HCT116 (cell line): ENCODE measurements around the gene MCAM. TPM values are rescaled to one million over a fixed set of nuclear protein-coding genes. Genes with fewer than 3 reads are reported as not detected.

ENCODE experiments used
- ATAC-seq: fragments of 200-7000 bp; cut with Tn5 transposase; 2 replicates; pipeline ENCODE4 v1.9.1; 2020; ENCODE audit warnings: mild to moderate bottlenecking, moderate library complexity
- BruUV-seq: library from RNA; stranded (reverse); fragments of 400-500 nt; replicated peaks from 2 replicates; lab custom pipeline; 2021; lab: Mats Ljungman, UMichigan
- CTCF ChIA-PET: fragments of 300-600 bp; sonication (Branson Sonifier 250); formaldehyde crosslinking; loops from one replicate; lab custom pipeline; 2021; ENCODE audit warnings: antibody characterized with exemption; lab: Charles Lee
- POLR2A ChIA-PET: fragments of 300-600, 350-600 bp; sonication (Branson Sonifier 250); formaldehyde crosslinking; loops from one replicate; lab custom pipeline; 2021; ENCODE audit warnings: antibody characterized with exemption; lab: Charles Lee
- RAD21 ChIA-PET, 2 experiments: fragments of 300-600 bp; sonication (Branson Sonifier 250); formaldehyde crosslinking; loops; one replicate each; lab custom pipeline; 2023; ENCODE audit warnings: low total read pairs in 2 of 2; ENCODE audit not compliant: uncharacterized antibody in 2 of 2, unreplicated experiment in 2 of 2, low non-redundant PET in 1 of 2; lab: Charles Lee
- DNase-seq: peaks from one replicate; pipeline ENCODE4 v3.0.0-alpha.2; 2010; ENCODE audit warnings: low read depth, low spot score
- H2AFZ ChIP-seq: fragments of 200-600 bp; shearing (Covaris generic), sonication (generic); 2 replicates; pipeline ENCODE4 v1.6.1; 2017; ENCODE audit warnings: low read depth, mixed run types, mixed read lengths, antibody characterized with exemption, low read length; ENCODE audit not compliant: poor library complexity, severe bottlenecking
- H3K27ac ChIP-seq: 2 replicates; pipeline ENCODE4 v1.5.1; 2012; ENCODE audit warnings: low read depth, low read length
- H3K27me3 ChIP-seq: fragments of 200-600 bp; sonication (generic); 2 replicates; pipeline ENCODE4 v1.6.1; 2016; ENCODE audit warnings: mixed run types, low read length, mixed read lengths; ENCODE audit not compliant: insufficient read depth
- H3K36me3 ChIP-seq, 2 experiments: fragments of 200-500 bp in 1 of 2; fragments of 200-600 bp in 1 of 2; sonication (Bioruptor generic) in 1 of 2; sonication (generic) in 1 of 2; 2 replicates each; pipeline versions ENCODE4 v1.5.1 to v1.6.1; 2014 to 2016; ENCODE audit warnings: low read length in 2 of 2, inconsistent platforms in 1 of 2, mixed read lengths in 1 of 2, mixed run types in 1 of 2; ENCODE audit not compliant: insufficient read depth in 2 of 2, control insufficient read depth in 1 of 2
- H3K4me1 ChIP-seq, 2 experiments: fragments of 200-600 bp in 1 of 2; sonication (generic) in 1 of 2; 2 replicates each; pipeline versions ENCODE4 v1.5.1 to v1.6.1; 2012 to 2017; ENCODE audit warnings: low read length in 2 of 2, inconsistent platforms in 1 of 2, mild to moderate bottlenecking in 1 of 2, mixed read lengths in 1 of 2, mixed run types in 1 of 2, moderate library complexity in 1 of 2; ENCODE audit not compliant: insufficient read depth in 2 of 2, control insufficient read depth in 1 of 2
- H3K4me2 ChIP-seq: fragments of 200-600 bp; sonication (generic); 2 replicates; pipeline ENCODE4 v1.6.1; 2017; ENCODE audit warnings: mixed run types, low read length, mixed read lengths
- H3K4me3 ChIP-seq, 2 experiments: fragments of 200-600 bp in 1 of 2; sonication (generic) in 1 of 2; replicated peaks in 1 of 2; 2 replicates each; pipeline ENCODE4 v1.5.1; 2011 to 2016; ENCODE audit warnings: low read length in 2 of 2, control low read depth in 1 of 2, low read depth in 1 of 2, mild to moderate bottlenecking in 1 of 2, mixed read lengths in 1 of 2, mixed run types in 1 of 2
- H3K79me2 ChIP-seq: fragments of 200-600 bp; sonication (generic); 2 replicates; pipeline ENCODE4 v1.6.1; 2017; ENCODE audit warnings: mild to moderate bottlenecking, mixed run types, low read length, moderate library complexity, mixed read lengths; ENCODE audit not compliant: insufficient read depth
- H3K9ac ChIP-seq: fragments of 200-600 bp; sonication (generic); 2 replicates; pipeline ENCODE4 v1.6.1; 2016; ENCODE audit warnings: low read length, mixed read lengths
- H3K9me2 ChIP-seq: fragments of 200-600 bp; sonication (generic), shearing (Covaris generic); 2 replicates; pipeline ENCODE4 v1.6.1; 2017; ENCODE audit warnings: mixed run types, mild to moderate bottlenecking, moderate library complexity; ENCODE audit not compliant: insufficient read depth
- H3K9me3 ChIP-seq, 2 experiments: fragments of 200-500 bp in 1 of 2; fragments of 200-600 bp in 1 of 2; sonication (Bioruptor generic) in 1 of 2; sonication (generic) in 1 of 2; 2 replicates each; pipeline ENCODE4 v1.6.1; 2014 to 2017; ENCODE audit warnings: low read length in 2 of 2, mixed read lengths in 2 of 2, inconsistent platforms in 1 of 2, low read depth in 1 of 2, mild to moderate bottlenecking in 1 of 2, mixed run types in 1 of 2, moderate library complexity in 1 of 2; ENCODE audit not compliant: control insufficient read depth in 1 of 2, insufficient read depth in 1 of 2
- H4K20me1 ChIP-seq: fragments of 200-600 bp; sonication (generic), shearing (Covaris generic); 2 replicates; pipeline ENCODE4 v1.6.1; 2017; ENCODE audit warnings: mixed run types, mild to moderate bottlenecking, moderate library complexity; ENCODE audit not compliant: insufficient read depth
- ATF3 ChIP-seq: IDR thresholded peaks from 2 replicates; pipeline ENCODE4 v1.6.1; 2012
- CBX3 ChIP-seq: IDR thresholded peaks from 2 replicates; pipeline ENCODE4 v1.6.1; 2012; ENCODE audit warnings: low read depth
- CEBPB ChIP-seq: IDR thresholded peaks from 2 replicates; pipeline ENCODE4 v1.6.1; 2012; ENCODE audit warnings: low read depth
- EGR1 ChIP-seq: IDR thresholded peaks from 2 replicates; pipeline ENCODE4 v1.6.1; 2012; ENCODE audit warnings: low read depth
- FOSL1 ChIP-seq: IDR thresholded peaks from 2 replicates; pipeline ENCODE4 v1.6.1; 2012; ENCODE audit warnings: low read depth
- JUND ChIP-seq: IDR thresholded peaks from 2 replicates; pipeline ENCODE4 v1.6.1; 2012
- RAD21 ChIP-seq: IDR thresholded peaks from 2 replicates; pipeline ENCODE4 v1.6.1; 2012; ENCODE audit warnings: low read depth, mild to moderate bottlenecking
- SIN3A ChIP-seq: IDR thresholded peaks from 2 replicates; pipeline ENCODE4 v1.6.1; 2012; ENCODE audit warnings: low read depth
- SRF ChIP-seq: IDR thresholded peaks from 2 replicates; pipeline ENCODE4 v1.6.1; 2012; ENCODE audit warnings: low read depth
- intact Hi-C: fragments of 100-400 bp; cut with micrococcal nuclease; formaldehyde crosslinking; loops from 2 replicates; pipeline ENCODE4 v1.10.0; 2022
- total RNA-seq: library from RNA; stranded (reverse); gene quantifications from one replicate; pipeline ENCODE4 v1.2.1, GENCODE V29; 2021; ENCODE audit not compliant: unreplicated experiment
- TF ChIP-seq, protein P1 (sequence below): IDR thresholded peaks from 2 replicates; pipeline ENCODE4 v1.6.1; 2011; ENCODE audit warnings: mild to moderate bottlenecking, low read length, moderate library complexity; ENCODE audit not compliant: insufficient replicate concordance; ENCODE audit errors: extremely low read depth

Gene MCAM
- total RNA-seq, 1 experiment from 2014 or later: 17.4 TPM

GRCh38 chr11:119342023-119342300 is 25.0 kb upstream of the MCAM start:
- H3K79me2 ChIP-seq: peaks cover 4% of the 10 kb centered on the region
- no peaks in the 10 kb centered on the region for H4K20me1 ChIP-seq
- peaks cover 0 to 34% of the 10 kb centered on the region in 2 experiments; a peak in 3 of 4 replicates for H3K4me1 ChIP-seq
- no peak overlapping the region for H2AFZ ChIP-seq
- H3K4me2 ChIP-seq: no peak overlapping the region
- ChIA-PET RAD21 (no interaction called here), CTCF (interaction anchor here (1.6 kb wide), 1 partner anchor 14 kb away, joined by 10 read pairs; no protein-coding TSS in a partner anchor), POLR2A (no interaction called here)
- H3K4me3 ChIP-seq: no peak overlapping the region
- H3K9ac ChIP-seq: no peak overlapping the region
- H3K27me3 ChIP-seq: no peaks in the 10 kb centered on the region
- no peaks in the 10 kb centered on the region for H3K9me3 ChIP-seq
- DNase-seq (no peak), ATAC-seq (no peak)
- no peaks in the 10 kb centered on the region for H3K9me2 ChIP-seq
- no peak overlapping the region for H3K27ac ChIP-seq
- intact Hi-C loops: no loop called here
- H3K36me3 ChIP-seq: 0 out of 4 replicates have a peak, but pooled peaks cover 0 to 3% of the 10 kb centered on the region in 2 experiments
- TF ChIP-seq RAD21: no peak
- TF ChIP-seq JUND: no peak
- no TSS peak for BruUV-seq

- Histone ChIP-seq H3K9ac (no peak overlapping the region), H3K79me2 (peaks cover 10% of the 10 kb centered on the region), H3K27ac (no peak overlapping the region), H3K4me3 (no peak overlapping the region), H2AFZ (no peak overlapping the region), H3K4me2 (no peak overlapping the region), H3K36me3 (peaks cover 0 to 9% of the 10 kb centered on the region in 2 experiments; a peak in 1 of 4 replicates)
- POLR2A ChIA-PET: no interaction called here
- DNase-seq (no peak), ATAC-seq (no peak)
- TF ChIP-seq EGR1: no peak
- TF ChIP-seq SIN3A: no peak
- no peak for TF ChIP-seq RAD21
- TF ChIP-seq, protein P1, sequence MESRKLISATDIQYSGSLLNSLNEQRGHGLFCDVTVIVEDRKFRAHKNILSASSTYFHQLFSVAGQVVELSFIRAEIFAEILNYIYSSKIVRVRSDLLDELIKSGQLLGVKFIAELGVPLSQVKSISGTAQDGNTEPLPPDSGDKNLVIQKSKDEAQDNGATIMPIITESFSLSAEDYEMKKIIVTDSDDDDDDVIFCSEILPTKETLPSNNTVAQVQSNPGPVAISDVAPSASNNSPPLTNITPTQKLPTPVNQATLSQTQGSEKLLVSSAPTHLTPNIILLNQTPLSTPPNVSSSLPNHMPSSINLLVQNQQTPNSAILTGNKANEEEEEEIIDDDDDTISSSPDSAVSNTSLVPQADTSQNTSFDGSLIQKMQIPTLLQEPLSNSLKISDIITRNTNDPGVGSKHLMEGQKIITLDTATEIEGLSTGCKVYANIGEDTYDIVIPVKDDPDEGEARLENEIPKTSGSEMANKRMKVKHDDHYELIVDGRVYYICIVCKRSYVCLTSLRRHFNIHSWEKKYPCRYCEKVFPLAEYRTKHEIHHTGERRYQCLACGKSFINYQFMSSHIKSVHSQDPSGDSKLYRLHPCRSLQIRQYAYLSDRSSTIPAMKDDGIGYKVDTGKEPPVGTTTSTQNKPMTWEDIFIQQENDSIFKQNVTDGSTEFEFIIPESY: no peak
- TF ChIP-seq CBX3: no peak
- TF ChIP-seq ATF3: no peak
- TF ChIP-seq SRF: no peak
- TF ChIP-seq FOSL1: no peak
- no peak for TF ChIP-seq CEBPB
- TF ChIP-seq, all 23 proteins: peak for 0
- intact Hi-C loops: no loop called here
- H3K9me3 ChIP-seq: no peaks in the 10 kb centered on the region
- no peaks in the 10 kb centered on the region for H3K9me2 ChIP-seq
- RAD21 ChIA-PET: no interaction called here
- BruUV-seq: no TSS peak
- H3K27me3 ChIP-seq: no peaks in the 10 kb centered on the region
- CTCF ChIA-PET: interaction anchor here (1.2 to 1.6 kb wide), 4 partner anchors 13 to 135 kb away, joined by 4 to 10 read pairs (median 8); partner anchors contain the start of gene CBL
- H4K20me1 ChIP-seq: no peaks in the 10 kb centered on the region
- H3K4me1 ChIP-seq: peaks cover 0 to 34% of the 10 kb centered on the region in 2 experiments; a peak in 3 of 4 replicates
Observed at GRCh38 chr11:119341222-119342022, 24.5 kb upstream of the MCAM start.
